Mucosa of rectum (tissue), 2 donors: ENCODE data around the gene B4GALNT4.

Source experiments
- H3K27ac ChIP-seq, 2 donors: one replicate each; pipeline ENCODE4 v1.7.0; 2013; ENCODE audit warnings: inconsistent platforms in 2 of 2, low read depth in 2 of 2, low read length in 2 of 2
- H3K27me3 ChIP-seq, 2 donors: one replicate each; pipeline ENCODE4 v1.7.0; 2013; ENCODE audit warnings: low read length in 2 of 2; ENCODE audit not compliant: control insufficient read depth in 2 of 2, insufficient read depth in 2 of 2
- H3K36me3 ChIP-seq, 2 donors: one replicate each; pipeline ENCODE4 v1.7.0; 2013; ENCODE audit warnings: low read length in 2 of 2; ENCODE audit not compliant: control insufficient read depth in 2 of 2, insufficient read depth in 2 of 2
- H3K4me1 ChIP-seq, 2 donors: one replicate each; pipeline ENCODE4 v1.7.0; 2013; ENCODE audit warnings: low read length in 2 of 2, mild to moderate bottlenecking in 1 of 2; ENCODE audit not compliant: control insufficient read depth in 2 of 2, insufficient read depth in 2 of 2
- H3K4me3 ChIP-seq, 2 donors: one replicate each; pipeline ENCODE4 v1.7.0; 2013; ENCODE audit warnings: low read length in 2 of 2
- H3K9ac ChIP-seq, 2 donors: one replicate each; pipeline ENCODE4 v1.7.0; 2013; ENCODE audit warnings: low read length in 2 of 2, low read depth in 1 of 2, mild to moderate bottlenecking in 1 of 2
- H3K9me3 ChIP-seq, 2 donors: one replicate each; pipeline ENCODE4 v1.7.0; 2013; ENCODE audit warnings: low read length in 2 of 2; ENCODE audit not compliant: control insufficient read depth in 2 of 2
- donor health status: healthy.
- donor health status: Normal muscosa, but diverticular disease.

B4GALNT4 gene

GRCh38 chr11:368414-369335 is 624 bp upstream of the B4GALNT4 start:
- Histone ChIP-seq H3K9ac (no peak overlapping the region), H3K27me3 (peaks cover 26 to 34% of the 10 kb centered on the region in 2 donors), H3K36me3 (no peaks in the 10 kb centered on the region), H3K9me3 (no peaks in the 10 kb centered on the region), H3K27ac (no peak overlapping the region), H3K4me1 (peaks cover 2 to 11% of the 10 kb centered on the region in 2 donors), H3K4me3 (peak overlapping the region in 1 of 2 donors; percentile 7)

- peaks cover 26 to 29% of the 10 kb centered on the region in 2 donors for H3K27me3 ChIP-seq
- no peak overlapping the region for H3K4me3 ChIP-seq
- no peak overlapping the region for H3K9ac ChIP-seq
- H3K4me1 ChIP-seq, result peaks cover 2 to 3% of the 10 kb centered on the region in 2 donors
- no peaks in the 10 kb centered on the region for H3K9me3 ChIP-seq
- no peak overlapping the region for H3K27ac ChIP-seq
- H3K36me3 ChIP-seq, result no peaks in the 10 kb centered on the region
Observed at GRCh38 chr11:370070-370941, 1.0 kb downstream of the B4GALNT4 start.

- Histone ChIP-seq H3K36me3 (no peaks in the 10 kb centered on the region), H3K4me1 (peaks cover 2 to 3% of the 10 kb centered on the region in 2 donors), H3K27ac (no peak overlapping the region), H3K9ac (no peak overlapping the region), H3K27me3 (peaks cover 22 to 29% of the 10 kb centered on the region in 2 donors), H3K4me3 (no peak overlapping the region), H3K9me3 (no peaks in the 10 kb centered on the region)
Observed at GRCh38 chr11:371051-371450, 1.8 kb downstream of the B4GALNT4 start.

GRCh38 chr11:371716-372590 is 2.7 kb downstream of the B4GALNT4 start:
- Histone ChIP-seq H3K36me3 (no peaks in the 10 kb centered on the region), H3K4me1 (peaks cover 2 to 3% of the 10 kb centered on the region in 2 donors), H3K9me3 (no peaks in the 10 kb centered on the region), H3K4me3 (no peak overlapping the region), H3K27me3 (peaks cover 19 to 29% of the 10 kb centered on the region in 2 donors), H3K27ac (no peak overlapping the region), H3K9ac (no peak overlapping the region)

- Histone ChIP-seq H3K27ac (no peak overlapping the region), H3K9ac (no peak overlapping the region), H3K27me3 (peaks cover 10 to 19% of the 10 kb centered on the region in 2 donors), H3K4me1 (peaks cover 2 to 3% of the 10 kb centered on the region in 2 donors), H3K9me3 (no peaks in the 10 kb centered on the region), H3K4me3 (no peak overlapping the region), H3K36me3 (no peaks in the 10 kb centered on the region)
Observed at GRCh38 chr11:372809-373715, 3.8 kb downstream of the B4GALNT4 start.

- Histone ChIP-seq H3K27me3 (peaks cover 3 to 12% of the 10 kb centered on the region in 2 donors), H3K9me3 (no peaks in the 10 kb centered on the region), H3K4me3 (no peak overlapping the region), H3K27ac (no peak overlapping the region), H3K36me3 (no peaks in the 10 kb centered on the region), H3K4me1 (no peaks in the 10 kb centered on the region), H3K9ac (no peak overlapping the region)
Observed at GRCh38 chr11:373716-374551, 4.6 kb downstream of the B4GALNT4 start.

GRCh38 chr11:375065-376025 is 6.0 kb downstream of the B4GALNT4 start:
- H3K9me3 ChIP-seq, result no peaks in the 10 kb centered on the region
- peaks cover 3 to 12% of the 10 kb centered on the region in 2 donors for H3K27me3 ChIP-seq
- no peak overlapping the region for H3K4me3 ChIP-seq
- no peak overlapping the region for H3K27ac ChIP-seq
- no peaks in the 10 kb centered on the region for H3K4me1 ChIP-seq
- no peak overlapping the region for H3K9ac ChIP-seq
- no peaks in the 10 kb centered on the region for H3K36me3 ChIP-seq
